AG09309 (cell line): ENCODE results near the gene SCN5A.

Experiments used
- DNase-seq: peaks from one replicate; pipeline ENCODE4 v3.0.0-alpha.2; 2010; ENCODE audit warnings: low read depth
- H3K4me3 ChIP-seq: 2 replicates; pipeline ENCODE4 v1.5.1; 2011; ENCODE audit warnings: mild to moderate bottlenecking, low read depth, low read length, moderate library complexity; ENCODE audit not compliant: control insufficient read depth
- CTCF ChIP-seq: IDR thresholded peaks from 2 replicates; pipeline ENCODE4 v1.5.1; 2011; ENCODE audit warnings: mild to moderate bottlenecking, low read depth, low read length, inconsistent platforms; ENCODE audit not compliant: insufficient read depth, control insufficient read depth; ENCODE audit errors: missing control alignments

Gene SCN5A

DNA sequence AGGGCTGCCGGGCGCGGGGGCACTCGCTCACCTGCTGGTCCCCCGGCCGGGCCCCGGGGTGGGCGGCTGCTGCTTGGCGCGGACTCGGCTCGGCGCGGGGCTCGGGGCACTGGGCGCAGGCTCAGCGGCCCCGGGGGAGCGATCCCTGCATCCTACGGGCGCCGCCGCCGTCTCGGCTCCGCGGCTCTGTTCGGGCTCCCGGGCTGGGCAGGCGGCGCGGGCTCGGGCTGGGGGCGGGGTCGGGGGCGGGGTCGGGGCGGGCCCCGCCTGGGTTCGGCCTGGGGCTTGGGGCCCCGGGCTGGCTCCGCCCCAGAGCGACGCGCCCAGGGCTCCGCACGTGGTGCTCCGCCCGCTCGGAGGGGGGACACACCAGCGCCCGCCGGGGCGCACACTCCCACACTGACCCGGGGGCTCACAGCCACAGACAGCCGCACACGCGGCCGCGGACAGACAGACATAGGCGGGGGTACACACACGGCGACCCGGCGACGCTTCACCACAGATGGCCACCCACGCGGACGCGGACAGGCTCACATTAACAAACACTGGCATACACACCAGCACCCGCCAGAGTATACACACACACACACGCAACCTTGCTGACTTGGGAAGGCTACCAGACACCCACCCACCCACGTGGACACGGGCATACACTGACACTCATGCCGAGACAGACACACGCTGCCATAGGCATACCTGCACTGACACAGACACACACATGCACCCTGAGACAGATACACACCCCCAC is at the start of gene SCN5A:
Gene SCN5A (minus strand): TSS at position 188 of the 748 bp plus-strand sequence. CDS start 16,380 bp downstream, outside the sequence.
- no peak for TF ChIP-seq CTCF
- no peak for DNase-seq
- peak within 1 kb of the TSS; percentile 38 for H3K4me3 ChIP-seq

DNA sequence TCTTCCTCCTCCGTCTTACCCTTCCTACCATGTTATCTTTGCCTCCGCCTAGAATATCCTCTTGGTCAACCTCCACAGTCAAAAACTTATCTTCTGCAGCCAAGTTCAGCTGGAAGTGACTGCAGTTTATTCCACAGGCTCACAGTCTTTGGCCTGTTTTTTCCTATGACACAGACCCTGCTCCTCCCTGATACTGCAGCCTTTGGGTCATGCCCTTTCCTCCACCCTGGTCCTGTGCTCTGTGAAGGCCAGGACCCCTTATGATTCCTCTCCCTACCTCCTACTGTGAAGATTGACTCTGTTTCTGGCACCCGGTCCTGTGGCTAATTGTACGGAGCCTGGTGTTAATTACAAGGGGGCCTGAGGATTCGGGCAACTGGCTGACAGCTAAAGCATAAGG is 49.3 kb upstream of the SCN5A start:
- H3K4me3 ChIP-seq = no peak overlapping the region
- TF ChIP-seq CTCF = no peak
- no peak for DNase-seq

DNA sequence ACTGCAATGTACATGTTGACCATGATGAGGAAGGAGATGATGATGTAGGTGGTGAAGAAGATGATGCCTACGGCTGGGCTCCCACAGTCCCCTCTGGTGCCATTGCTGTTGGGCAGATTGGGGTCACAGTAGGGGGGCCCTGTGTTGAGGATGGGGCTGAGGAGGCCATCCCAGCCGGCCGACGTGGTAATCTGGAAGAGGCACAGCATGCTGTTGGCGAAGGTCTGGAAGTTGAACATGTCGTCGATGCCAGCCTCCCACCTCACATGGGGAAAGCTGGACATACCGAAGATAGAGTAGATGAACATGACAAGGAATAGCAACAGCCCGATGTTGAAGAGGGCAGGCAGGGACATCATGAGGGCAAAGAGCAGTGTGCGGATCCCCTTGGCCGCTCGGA is 48.6 kb upstream of the SCN5A start:
- TF ChIP-seq CTCF = no peak
- no peak for DNase-seq
- no peak overlapping the region for H3K4me3 ChIP-seq

- no peak for TF ChIP-seq CTCF
- no peak overlapping the region for H3K4me3 ChIP-seq
- DNase-seq = no peak
Measured at GRCh38 chr3:38696034-38696433, 46.5 kb upstream of the SCN5A start.

- no peak for DNase-seq
- TF ChIP-seq CTCF = no peak
- H3K4me3 ChIP-seq = no peak overlapping the region
Measured at GRCh38 chr3:38690185-38690584, 40.7 kb upstream of the SCN5A start.

- no peak for DNase-seq
- TF ChIP-seq CTCF = peak; percentile 18
- no peak overlapping the region for H3K4me3 ChIP-seq
Measured at GRCh38 chr3:38689774-38690173, 40.3 kb upstream of the SCN5A start.
